Testis (tissue), 3 donors: Measurements from ENCODE around the gene WFDC1. TPM values are rescaled to one million over a fixed set of nuclear protein-coding genes. Genes with fewer than 3 reads are reported as not detected.

Experiments used
- DNase-seq: peaks from one replicate; pipeline ENCODE4 v3.0.0-alpha.2; 2019
- H3K27ac ChIP-seq, 2 donors: fragments of 200-600 bp; sonication (generic); one replicate each; pipeline ENCODE4 v1.5.1; 2019
- H3K27me3 ChIP-seq: fragments of 200-600 bp; sonication (generic); one replicate; pipeline ENCODE4 v1.5.1; 2019
- H3K36me3 ChIP-seq: fragments of 200-600 bp; sonication (generic); one replicate; pipeline ENCODE4 v1.5.1; 2017; ENCODE audit warnings: low read depth; ENCODE audit errors: missing control alignments
- H3K4me1 ChIP-seq: fragments of 200-600 bp; sonication (generic); one replicate; pipeline ENCODE4 v1.5.1; 2019
- H3K4me3 ChIP-seq, 2 donors: fragments of 200-600 bp; sonication (generic); one replicate each; pipeline ENCODE4 v1.5.1; 2017 to 2019
- H3K9me3 ChIP-seq: fragments of 200-600 bp; sonication (generic); one replicate; pipeline ENCODE4 v1.5.1; 2017
- POLR2A ChIP-seq: fragments of 450-650 bp; IDR thresholded peaks from one replicate; pipeline ENCODE4 v1.6.1; 2017; ENCODE audit warnings: antibody characterized with exemption, mild to moderate bottlenecking, moderate library complexity
- WGBS, 2 donors: methylation state at CpG; one replicate each; pipeline ENCODE4 v1.1.5; 2018; 5-methylcytosine and 5-hydroxymethylcytosine counted together
- intact Hi-C: fragments of 100-400 bp; cut with DNase I; formaldehyde crosslinking; loops from one replicate; pipeline ENCODE4 v1.15.1; 2023; ENCODE audit warnings: low total_unique reads
- polyA plus RNA-seq: library from polyadenylated mRNA; stranded (reverse); fragments of 350-450 nt; fragmentation: Illumina TruSeq; extraction: RNeasy Lipid Tissue Mini Kit (QIAGEN cat#74804); gene quantifications from one replicate; pipeline ENCODE4 v1.2.3, GENCODE V29; 2014; ENCODE audit warnings: low read depth, low replicate concordance; ENCODE audit not compliant: insufficient read depth
- total RNA-seq, 2 donors: library from RNA; depleted of rRNA; stranded (reverse); fragments of >200 nt; gene quantifications; one replicate each; pipeline ENCODE4 v1.2.3, GENCODE V29; 2016
- TF ChIP-seq, protein P1 (sequence below), 3 experiments: fragments of 450-650 bp in 2 of 3; fragments of 200-600 bp in 1 of 3; sonication (generic) in 1 of 3; IDR thresholded peaks; one replicate each; pipeline ENCODE4 v1.5.1; 2016 to 2019; ENCODE audit warnings: antibody characterized with exemption in 3 of 3, mild to moderate bottlenecking in 2 of 3, moderate library complexity in 1 of 3

Gene WFDC1
- total and polyA plus RNA-seq, 3 donors from 2014 or later, result 16.4 to 23.5 (median 18.9) TPM

DNA sequence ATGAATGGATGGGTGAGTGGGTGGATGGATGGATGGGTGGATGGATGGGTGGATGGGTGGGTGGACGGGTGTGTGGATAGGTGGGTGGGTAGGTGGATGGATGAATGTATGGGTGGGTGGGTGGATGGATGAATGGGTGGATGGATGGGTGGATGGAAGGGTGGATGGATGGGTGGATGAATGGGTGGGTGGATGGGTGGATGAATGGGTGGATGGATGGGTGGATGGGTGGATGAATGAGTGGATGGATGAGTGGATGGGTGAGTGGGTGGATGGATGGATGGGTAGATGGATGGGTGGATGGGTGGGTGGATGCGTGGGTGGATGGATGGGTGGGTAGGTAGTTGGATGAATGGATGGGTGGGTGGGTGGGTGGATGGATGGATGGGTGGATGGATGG, 60.5 kb downstream of the WFDC1 start:
- WGBS, 2 donors, result 82 to 87% methylated on average over 2 of the region's 2 CpGs
- H3K27me3 ChIP-seq, result no peaks in the 10 kb centered on the region
- no peaks in the 10 kb centered on the region for H3K4me1 ChIP-seq
- H3K9me3 ChIP-seq, result no peaks in the 10 kb centered on the region
- no peak for DNase-seq
- H3K36me3 ChIP-seq, result no peaks in the 10 kb centered on the region
- TF ChIP-seq, protein P1, sequence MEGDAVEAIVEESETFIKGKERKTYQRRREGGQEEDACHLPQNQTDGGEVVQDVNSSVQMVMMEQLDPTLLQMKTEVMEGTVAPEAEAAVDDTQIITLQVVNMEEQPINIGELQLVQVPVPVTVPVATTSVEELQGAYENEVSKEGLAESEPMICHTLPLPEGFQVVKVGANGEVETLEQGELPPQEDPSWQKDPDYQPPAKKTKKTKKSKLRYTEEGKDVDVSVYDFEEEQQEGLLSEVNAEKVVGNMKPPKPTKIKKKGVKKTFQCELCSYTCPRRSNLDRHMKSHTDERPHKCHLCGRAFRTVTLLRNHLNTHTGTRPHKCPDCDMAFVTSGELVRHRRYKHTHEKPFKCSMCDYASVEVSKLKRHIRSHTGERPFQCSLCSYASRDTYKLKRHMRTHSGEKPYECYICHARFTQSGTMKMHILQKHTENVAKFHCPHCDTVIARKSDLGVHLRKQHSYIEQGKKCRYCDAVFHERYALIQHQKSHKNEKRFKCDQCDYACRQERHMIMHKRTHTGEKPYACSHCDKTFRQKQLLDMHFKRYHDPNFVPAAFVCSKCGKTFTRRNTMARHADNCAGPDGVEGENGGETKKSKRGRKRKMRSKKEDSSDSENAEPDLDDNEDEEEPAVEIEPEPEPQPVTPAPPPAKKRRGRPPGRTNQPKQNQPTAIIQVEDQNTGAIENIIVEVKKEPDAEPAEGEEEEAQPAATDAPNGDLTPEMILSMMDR (IDR thresholded peaks at IDR 0.05), result no peak
- TF ChIP-seq POLR2A, result no peak
- H3K27ac ChIP-seq, result no peak overlapping the region
- intact Hi-C loops, result no loop called here
- no peak overlapping the region for H3K4me3 ChIP-seq

- no peak for DNase-seq
- no peak overlapping the region for H3K27ac ChIP-seq
- no peaks in the 10 kb centered on the region for H3K4me1 ChIP-seq
- intact Hi-C loops, result no loop called here
- H3K9me3 ChIP-seq, result no peaks in the 10 kb centered on the region
- H3K4me3 ChIP-seq, result no peak overlapping the region
- no peaks in the 10 kb centered on the region for H3K27me3 ChIP-seq
- TF ChIP-seq POLR2A, result no peak
- TF ChIP-seq, protein P1 (IDR thresholded peaks at IDR 0.05), result no peak
- H3K36me3 ChIP-seq, result no peaks in the 10 kb centered on the region
- WGBS, 2 donors, result 82 to 85% methylated on average over 10 of the region's 10 CpGs
Measured at GRCh38 chr16:84356176-84356575, 61.5 kb downstream of the WFDC1 start.

DNA sequence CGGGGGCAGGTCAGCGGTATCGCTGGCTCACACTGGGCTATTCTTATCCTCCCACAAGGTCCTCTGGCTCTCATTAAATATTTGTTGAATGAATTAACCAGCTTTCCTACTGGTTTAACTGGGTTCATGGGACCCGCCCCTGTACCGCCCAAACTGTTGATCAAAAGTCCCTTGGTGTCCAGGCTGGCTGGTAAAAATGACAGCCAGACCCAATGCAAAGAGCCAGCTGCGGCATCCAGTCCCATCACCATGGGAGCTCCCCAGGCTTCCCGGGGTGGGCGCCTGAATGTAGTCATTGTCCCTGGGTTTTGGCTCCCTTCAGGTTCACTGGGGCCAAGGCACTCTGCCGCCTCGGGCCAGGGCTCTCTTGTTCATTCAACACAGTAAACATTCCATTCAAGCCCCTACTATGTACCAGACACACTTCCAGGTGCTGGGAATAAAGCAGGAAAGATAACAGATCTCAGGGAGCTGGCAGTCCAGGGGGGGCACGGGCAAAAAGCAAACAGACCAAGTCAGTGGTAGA, 62.0 kb downstream of the WFDC1 start:
- Histone ChIP-seq H3K27me3 (no peaks in the 10 kb centered on the region), H3K4me1 (no peaks in the 10 kb centered on the region), H3K27ac (no peak overlapping the region), H3K4me3 (no peak overlapping the region), H3K36me3 (no peaks in the 10 kb centered on the region), H3K9me3 (no peaks in the 10 kb centered on the region)
- no peak for TF ChIP-seq POLR2A
- TF ChIP-seq, protein P1 (IDR thresholded peaks at IDR 0.05), result no peak
- WGBS, 2 donors, result 86 to 89% methylated on average over 10 to 11 of the region's 11 CpGs
- intact Hi-C loops, result no loop called here
- DNase-seq, result no peak

DNA sequence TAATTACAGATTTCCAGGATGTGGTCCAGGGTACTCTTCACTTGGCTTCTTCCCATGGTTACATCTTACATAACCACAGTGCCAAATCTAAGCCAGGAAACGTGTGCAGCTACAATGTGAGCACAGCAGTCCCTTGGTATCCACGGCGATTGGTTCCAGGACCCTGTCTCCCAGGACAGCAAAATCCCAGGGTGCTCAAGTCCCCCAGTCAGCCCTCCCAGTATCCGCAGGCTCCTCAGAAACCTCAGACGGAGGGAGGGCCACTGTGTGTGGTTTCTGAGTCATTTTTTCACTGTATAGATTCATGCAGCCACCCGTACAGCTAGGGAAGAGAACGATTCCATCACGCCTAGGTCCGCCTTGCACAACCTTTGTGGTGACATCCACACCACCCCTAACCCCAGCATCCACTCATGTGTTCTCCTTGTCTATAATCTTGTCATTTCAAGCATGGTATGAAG, 62.5 kb downstream of the WFDC1 start:
- H3K9me3 ChIP-seq, result no peaks in the 10 kb centered on the region
- TF ChIP-seq, protein P1 (IDR thresholded peaks at IDR 0.05), result no peak
- TF ChIP-seq POLR2A, result no peak
- no peak overlapping the region for H3K4me3 ChIP-seq
- H3K27ac ChIP-seq, result no peak overlapping the region
- H3K36me3 ChIP-seq, result no peaks in the 10 kb centered on the region
- no peaks in the 10 kb centered on the region for H3K27me3 ChIP-seq
- no peak for DNase-seq
- WGBS, 2 donors, result 77 to 83% methylated on average over 9 of the region's 9 CpGs
- no peaks in the 10 kb centered on the region for H3K4me1 ChIP-seq
- intact Hi-C loops, result no loop called here

- Histone ChIP-seq H3K4me3 (no peak overlapping the region), H3K4me1 (no peaks in the 10 kb centered on the region), H3K27me3 (no peaks in the 10 kb centered on the region), H3K9me3 (no peaks in the 10 kb centered on the region), H3K36me3 (no peaks in the 10 kb centered on the region), H3K27ac (no peak overlapping the region)
- intact Hi-C loops, result no loop called here
- no peak for DNase-seq
- WGBS, 2 donors, result 81 to 86% methylated on average over 14 of the region's 14 CpGs
- no peak for TF ChIP-seq POLR2A
- TF ChIP-seq, protein P1 (IDR thresholded peaks at IDR 0.05), result no peak
Measured at GRCh38 chr16:84358601-84359295, 64.1 kb downstream of the WFDC1 start.
